SU-DHL-6 (cell line): Measurements from ENCODE around the gene CLDN17.

Experiments
- H2AFZ ChIP-seq: fragments of 200-600 bp; sonication (generic); 2 replicates; pipeline ENCODE4 v1.6.1; 2014; ENCODE audit warnings: low read depth, mild to moderate bottlenecking, moderate library complexity, mixed read lengths, antibody characterized with exemption, low read length; ENCODE audit not compliant: severe bottlenecking
- H3F3A ChIP-seq: fragments of 200-600 bp; shearing (Covaris generic); 2 replicates; pipeline ENCODE4 v1.6.0; 2016; ENCODE audit warnings: antibody characterized with exemption, mild to moderate bottlenecking; ENCODE audit not compliant: insufficient read depth
- H3K27ac ChIP-seq: fragments of 200-600 bp; sonication (generic); 2 replicates; pipeline ENCODE4 v1.5.1; 2016; ENCODE audit warnings: low read depth, mild to moderate bottlenecking, low read length, moderate library complexity, mixed read lengths
- H3K27me3 ChIP-seq: fragments of 200-600 bp; sonication (generic), shearing (Covaris generic); 2 replicates; pipeline ENCODE4 v1.6.0; 2014; ENCODE audit warnings: mild to moderate bottlenecking, low read length
- H3K36me3 ChIP-seq: fragments of 200-600 bp; sonication (generic); 2 replicates; pipeline ENCODE4 v1.6.1; 2014; ENCODE audit warnings: mild to moderate bottlenecking, low read length, mixed read lengths
- H3K4me2 ChIP-seq: fragments of 300-600, 200-600 bp; shearing (Covaris generic), sonication (generic); 2 replicates; pipeline ENCODE4 v1.6.0; 2014; ENCODE audit warnings: low read length, low read depth, mild to moderate bottlenecking; ENCODE audit not compliant: poor library complexity, severe bottlenecking
- H3K4me3 ChIP-seq: fragments of 200-600 bp; sonication (generic); 2 replicates; pipeline ENCODE4 v1.5.1; 2014; ENCODE audit warnings: antibody characterized with exemption, low read length, mild to moderate bottlenecking, mixed read lengths; ENCODE audit not compliant: insufficient read depth, poor library complexity, severe bottlenecking
- H3K79me2 ChIP-seq: fragments of 200-600 bp; sonication (generic); 2 replicates; pipeline ENCODE4 v1.6.1; 2014; ENCODE audit warnings: mild to moderate bottlenecking, low read length, moderate library complexity; ENCODE audit not compliant: insufficient read depth
- H3K9ac ChIP-seq: fragments of 200-600 bp; sonication (generic); 2 replicates; pipeline ENCODE4 v1.7.0; 2014; ENCODE audit warnings: mild to moderate bottlenecking, low read length
- H3K9me2 ChIP-seq: fragments of 200-600 bp; sonication (generic); replicated peaks from 2 replicates; pipeline ENCODE4 v1.6.1; 2014; ENCODE audit warnings: low read length; ENCODE audit not compliant: insufficient read depth
- H3K9me3 ChIP-seq: fragments of 200-600 bp; sonication (generic); 2 replicates; pipeline ENCODE4 v1.6.1; 2014; ENCODE audit warnings: low read length, mixed read lengths; ENCODE audit not compliant: insufficient read depth
- H4K20me1 ChIP-seq: fragments of 200-600 bp; sonication (generic); 2 replicates; pipeline ENCODE4 v1.6.1; 2014; ENCODE audit warnings: low read depth, mild to moderate bottlenecking, antibody characterized with exemption, low read length, moderate library complexity, mixed read lengths
- EZH2phosphoT487 ChIP-seq: fragments of 200-600 bp; sonication (generic), shearing (Covaris generic); conservative IDR thresholded peaks from 2 replicates; pipeline ENCODE4 v1.6.1; 2018; ENCODE audit warnings: mild to moderate bottlenecking, antibody characterized with exemption, low read length, moderate library complexity, mixed read lengths
- TF ChIP-seq, protein P1 (sequence below): fragments of 200-600 bp; sonication (generic); IDR thresholded peaks from one replicate; pipeline ENCODE4 v1.5.1; 2017; ENCODE audit warnings: antibody characterized with exemption, mild to moderate bottlenecking, low read length, moderate library complexity; ENCODE audit not compliant: insufficient read depth, poor library complexity, severe bottlenecking

The CLDN17 gene

DNA sequence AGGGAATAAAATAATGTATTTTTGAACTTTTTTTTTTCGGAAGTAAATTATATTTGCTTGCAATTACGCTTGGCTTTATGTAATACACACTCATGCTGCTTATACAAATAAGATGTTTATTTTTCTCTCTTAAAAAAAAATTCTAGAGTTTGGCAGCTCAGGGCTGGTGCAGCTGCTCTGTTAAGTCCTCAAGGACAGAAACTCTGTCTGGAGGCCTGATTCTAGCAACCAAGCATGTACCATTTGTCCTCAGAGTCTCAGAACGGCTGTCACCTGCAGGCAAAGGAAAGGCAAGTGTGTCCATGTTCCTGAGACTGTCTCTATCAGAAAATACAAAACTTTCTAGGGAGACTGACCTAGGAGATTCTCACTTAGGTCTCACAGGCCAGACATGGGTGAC, 23.2 kb upstream of the CLDN17 start:
- H3K79me2 ChIP-seq: no peaks in the 10 kb centered on the region
- TF ChIP-seq EZH2phosphoT487: no peak
- TF ChIP-seq, protein P1, sequence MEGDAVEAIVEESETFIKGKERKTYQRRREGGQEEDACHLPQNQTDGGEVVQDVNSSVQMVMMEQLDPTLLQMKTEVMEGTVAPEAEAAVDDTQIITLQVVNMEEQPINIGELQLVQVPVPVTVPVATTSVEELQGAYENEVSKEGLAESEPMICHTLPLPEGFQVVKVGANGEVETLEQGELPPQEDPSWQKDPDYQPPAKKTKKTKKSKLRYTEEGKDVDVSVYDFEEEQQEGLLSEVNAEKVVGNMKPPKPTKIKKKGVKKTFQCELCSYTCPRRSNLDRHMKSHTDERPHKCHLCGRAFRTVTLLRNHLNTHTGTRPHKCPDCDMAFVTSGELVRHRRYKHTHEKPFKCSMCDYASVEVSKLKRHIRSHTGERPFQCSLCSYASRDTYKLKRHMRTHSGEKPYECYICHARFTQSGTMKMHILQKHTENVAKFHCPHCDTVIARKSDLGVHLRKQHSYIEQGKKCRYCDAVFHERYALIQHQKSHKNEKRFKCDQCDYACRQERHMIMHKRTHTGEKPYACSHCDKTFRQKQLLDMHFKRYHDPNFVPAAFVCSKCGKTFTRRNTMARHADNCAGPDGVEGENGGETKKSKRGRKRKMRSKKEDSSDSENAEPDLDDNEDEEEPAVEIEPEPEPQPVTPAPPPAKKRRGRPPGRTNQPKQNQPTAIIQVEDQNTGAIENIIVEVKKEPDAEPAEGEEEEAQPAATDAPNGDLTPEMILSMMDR: no peak
- H2AFZ ChIP-seq: no peak overlapping the region
- H3K9me3 ChIP-seq: no peaks in the 10 kb centered on the region
- H3K9ac ChIP-seq: no peak overlapping the region
- H3F3A ChIP-seq: no peaks in the 10 kb centered on the region
- no peak overlapping the region for H3K4me2 ChIP-seq
- no peaks in the 10 kb centered on the region for H3K27me3 ChIP-seq
- H3K36me3 ChIP-seq: no peaks in the 10 kb centered on the region
- H3K9me2 ChIP-seq: no peaks in the 10 kb centered on the region
- no peak overlapping the region for H3K27ac ChIP-seq
- H3K4me3 ChIP-seq: no peak overlapping the region
- no peaks in the 10 kb centered on the region for H4K20me1 ChIP-seq

DNA sequence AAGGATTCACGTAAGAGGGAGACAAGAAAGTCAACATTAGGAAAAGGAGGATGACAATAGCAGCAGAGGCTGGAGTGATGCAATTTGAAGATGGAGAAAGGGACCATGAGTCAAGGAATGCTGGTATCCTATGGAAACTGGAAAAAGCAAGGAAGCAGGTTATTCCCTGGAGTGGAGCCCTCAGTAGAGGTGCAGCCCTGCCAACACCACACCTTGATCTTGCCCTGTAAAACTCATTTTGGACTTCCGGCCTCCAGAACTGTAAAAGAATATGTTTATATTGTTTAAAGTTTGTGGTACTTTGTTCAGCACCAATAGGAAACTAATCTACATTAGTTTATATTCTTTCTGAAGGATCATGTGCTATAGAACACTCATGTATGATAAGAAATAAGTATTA, 19.6 kb upstream of the CLDN17 start:
- Histone ChIP-seq H3K27ac (no peak overlapping the region), H3K36me3 (no peaks in the 10 kb centered on the region), H3K27me3 (no peaks in the 10 kb centered on the region), H3F3A (no peaks in the 10 kb centered on the region), H4K20me1 (no peaks in the 10 kb centered on the region), H3K4me2 (no peak overlapping the region), H3K4me3 (no peak overlapping the region), H3K79me2 (no peaks in the 10 kb centered on the region), H3K9me2 (no peaks in the 10 kb centered on the region), H3K9me3 (no peaks in the 10 kb centered on the region; the same call in 1 of the 2 replicates), H3K9ac (no peak overlapping the region), H2AFZ (no peak overlapping the region)
- TF ChIP-seq EZH2phosphoT487: no peak
- TF ChIP-seq, protein P1: no peak

DNA sequence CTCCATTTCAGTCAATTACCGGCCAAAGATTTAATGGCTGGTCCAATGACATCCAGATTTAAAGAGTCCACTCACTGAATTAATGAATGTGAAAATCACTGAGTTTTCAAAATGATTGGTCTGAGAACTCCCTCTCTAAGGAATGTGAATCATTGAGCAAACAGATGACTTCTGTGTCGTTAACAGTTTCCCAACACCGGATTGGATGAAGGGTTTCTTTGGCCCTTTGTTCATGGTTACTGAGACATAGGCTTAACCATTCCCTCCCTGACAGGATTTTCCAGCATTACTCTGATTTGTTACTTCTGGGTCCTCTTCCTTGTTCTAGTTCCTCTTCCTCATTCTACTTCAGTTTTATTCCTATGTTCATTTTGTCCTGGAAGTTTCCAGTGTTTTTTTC, 1.5 kb upstream of the CLDN17 start:
- Histone ChIP-seq H3K36me3 (no peaks in the 10 kb centered on the region), H3K27ac (no peak overlapping the region), H3K9me2 (0 out of 2 replicates have a peak, but pooled peaks cover 3% of the 10 kb centered on the region), H3K9ac (no peak overlapping the region), H3K4me2 (no peak overlapping the region), H3K27me3 (no peaks in the 10 kb centered on the region), H4K20me1 (no peaks in the 10 kb centered on the region), H3K4me3 (no peak overlapping the region), H3K9me3 (no peaks in the 10 kb centered on the region), H3F3A (no peaks in the 10 kb centered on the region), H2AFZ (no peak overlapping the region), H3K79me2 (no peaks in the 10 kb centered on the region)
- TF ChIP-seq EZH2phosphoT487: no peak
- TF ChIP-seq, protein P1: no peak
